Endothelial cell of umbilical vein (primary cell): ENCODE measurements around the gene FMNL3. TPM values are rescaled to one million over a fixed set of nuclear protein-coding genes. Genes with fewer than 3 reads are reported as not detected.

Source experiments
- BruUV-seq: library from RNA; stranded (reverse); fragments of 400-500 nt; replicated peaks from 2 replicates; lab custom pipeline; 2021; lab: Mats Ljungman, UMichigan
- CTCF ChIA-PET: fragments of 300-600, 350-600 bp; sonication (Branson Sonifier 250); formaldehyde crosslinking; loops from one replicate; lab custom pipeline; 2021; ENCODE audit warnings: antibody characterized with exemption, inconsistent platforms; lab: Charles Lee
- POLR2A ChIA-PET: fragments of 300-600, 350-600 bp; sonication (Branson Sonifier 250); formaldehyde crosslinking; loops from one replicate; lab custom pipeline; 2021; ENCODE audit warnings: antibody characterized with exemption, inconsistent platforms; lab: Charles Lee
- DNase-seq: peaks from one replicate; pipeline ENCODE4 v3.0.0-alpha.2; 2011; ENCODE audit warnings: low read depth, low spot score
- FAIRE-seq: peaks from 2 replicates; lab custom pipeline; 2011; peaks lifted over from hg19 to GRCh38; lab: Jason Lieb, UNC
- H2AFZ ChIP-seq: 2 replicates; pipeline ENCODE4 v1.6.0; 2012; ENCODE audit warnings: low read depth, low read length, control low read depth, inconsistent platforms
- H3K27ac ChIP-seq: 2 replicates; pipeline ENCODE4 v1.5.1; 2011; ENCODE audit warnings: low read depth, mild to moderate bottlenecking, control low read depth, low read length, moderate library complexity; ENCODE audit not compliant: insufficient read depth
- H3K27me3 ChIP-seq, 2 experiments: 2 replicates each; pipeline versions ENCODE4 v1.6.0 to v1.6.1; 2011; ENCODE audit warnings: low read length in 2 of 2, mixed read lengths in 1 of 2; ENCODE audit not compliant: control insufficient read depth in 2 of 2, insufficient read depth in 2 of 2
- H3K36me3 ChIP-seq, 2 experiments: 2 replicates in 1 of 2; 3 replicates in 1 of 2; pipeline ENCODE4 v1.5.1; 2011; ENCODE audit warnings: low read length in 2 of 2, mild to moderate bottlenecking in 1 of 2, moderate library complexity in 1 of 2; ENCODE audit not compliant: control insufficient read depth in 2 of 2, insufficient read depth in 2 of 2; ENCODE audit errors: extremely low read depth in 1 of 2
- H3K4me1 ChIP-seq: 3 replicates; pipeline ENCODE4 v1.5.1; 2011; ENCODE audit warnings: mild to moderate bottlenecking, low read length; ENCODE audit not compliant: control insufficient read depth, insufficient read depth; ENCODE audit errors: extremely low read depth
- H3K4me2 ChIP-seq: 2 replicates; pipeline ENCODE4 v1.6.1; 2011; ENCODE audit warnings: low read length, control low read depth, mixed read lengths; ENCODE audit not compliant: insufficient read depth
- H3K4me3 ChIP-seq, 3 experiments: fragments of 200-600 bp in 1 of 3; sonication (generic), shearing (Covaris generic) in 1 of 3; replicated peaks in 1 of 3; 2 replicates each; pipeline ENCODE4 v1.5.1; 2011 to 2016; ENCODE audit warnings: control low read depth in 3 of 3, low read length in 3 of 3, mild to moderate bottlenecking in 2 of 3, inconsistent platforms in 1 of 3, low read depth in 1 of 3, moderate library complexity in 1 of 3; ENCODE audit not compliant: insufficient read depth in 1 of 3
- H3K79me2 ChIP-seq: 2 replicates; pipeline ENCODE4 v1.6.0; 2012; ENCODE audit warnings: low read length, inconsistent platforms; ENCODE audit not compliant: control insufficient read depth, insufficient read depth
- H3K9ac ChIP-seq: replicated peaks from 2 replicates; pipeline ENCODE3; 2011; ENCODE audit warnings: low read length, control low read depth; ENCODE audit not compliant: insufficient read depth; ENCODE audit errors: extremely low read depth
- H3K9me1 ChIP-seq: replicated peaks from 3 replicates; pipeline ENCODE4 v1.6.0; 2011; ENCODE audit warnings: mild to moderate bottlenecking, low read length; ENCODE audit not compliant: control insufficient read depth, insufficient read depth; ENCODE audit errors: extremely low read depth
- H3K9me3 ChIP-seq: replicated peaks from 2 replicates; pipeline ENCODE4 v1.5.1; 2012; ENCODE audit warnings: low read length, inconsistent platforms; ENCODE audit not compliant: control insufficient read depth, insufficient read depth
- H4K20me1 ChIP-seq: replicated peaks from 2 replicates; pipeline ENCODE3; 2011; ENCODE audit warnings: mild to moderate bottlenecking, low read length; ENCODE audit not compliant: control insufficient read depth, insufficient read depth; ENCODE audit errors: extremely low read depth
- EZH2 ChIP-seq: IDR thresholded peaks from 2 replicates; pipeline ENCODE4 v1.6.1; 2012; ENCODE audit warnings: borderline replicate concordance, low read depth, mild to moderate bottlenecking, moderate library complexity, low read length, inconsistent platforms; ENCODE audit not compliant: severe bottlenecking
- FOS ChIP-seq: IDR thresholded peaks from 2 replicates; pipeline ENCODE4 v1.6.1; 2011; ENCODE audit warnings: mild to moderate bottlenecking, low read length, moderate library complexity, borderline replicate concordance; ENCODE audit not compliant: insufficient read depth
- GATA2 ChIP-seq: IDR thresholded peaks from 2 replicates; pipeline ENCODE4 v1.7.0; 2011; ENCODE audit warnings: low read depth, mild to moderate bottlenecking, moderate library complexity, mixed read lengths, low read length; ENCODE audit not compliant: insufficient read length, insufficient read depth
- JUN ChIP-seq: IDR thresholded peaks from 2 replicates; pipeline ENCODE4 v1.6.1; 2011; ENCODE audit warnings: borderline replicate concordance, low read depth; ENCODE audit not compliant: insufficient read length, insufficient read depth
- MYC ChIP-seq: IDR thresholded peaks from one replicate; pipeline ENCODE4 v1.6.1; 2011; ENCODE audit warnings: mild to moderate bottlenecking, low read depth, low read length
- POLR2A ChIP-seq: IDR thresholded peaks from 2 replicates; pipeline ENCODE4 v1.6.1; 2012; ENCODE audit warnings: low read depth, mild to moderate bottlenecking, control low read depth, low read length
- POLR2AphosphoS5 ChIP-seq: IDR thresholded peaks from 2 replicates; pipeline ENCODE4 v1.6.1; 2012; ENCODE audit warnings: low read depth, mild to moderate bottlenecking, control low read depth, low read length, moderate library complexity; ENCODE audit not compliant: insufficient read depth
- dilution Hi-C: fragments of 300-500 bp; cut with MboI; formaldehyde crosslinking; loops from one replicate; pipeline ENCODE4 v1.15.0; 2019; ENCODE audit warnings: low sequenced_read_pairs; ENCODE audit not compliant: extremely low pct_ligation_motif_present
- intact Hi-C: fragments of 100-400 bp; cut with micrococcal nuclease; formaldehyde crosslinking; loops from one replicate; pipeline ENCODE4 v1.10.0; 2022
- polyA plus RNA-seq, 4 experiments: library from polyadenylated mRNA; depleted of rRNA in 3 of 4; stranded (reverse) in 3 of 4; unstranded in 1 of 4; fragments of >200 nt; gene quantifications; 2 replicates each; pipeline versions ENCODE4 v1.2.1 to v1.2.3, GENCODE V29; 2011 to 2012; ENCODE audit warnings: missing spikeins in 1 of 4
- total RNA-seq: library from RNA; stranded (reverse); gene quantifications from 2 replicates; pipeline ENCODE4 v1.2.3, GENCODE V29; 2021
- TF ChIP-seq, protein P1 (sequence below), 2 donors: IDR thresholded peaks; 1 replicate in 1 of 2; 2 replicates in 1 of 2; pipeline ENCODE4 v1.5.1; 2011; ENCODE audit warnings: low read length in 2 of 2, mild to moderate bottlenecking in 2 of 2, moderate library complexity in 2 of 2, control low read depth in 1 of 2, inconsistent platforms in 1 of 2, low read depth in 1 of 2; ENCODE audit not compliant: insufficient read depth in 1 of 2; ENCODE audit errors: extremely low read depth in 1 of 2
- TF ChIP-seq, protein P2 (sequence below): IDR thresholded peaks from 2 replicates; pipeline ENCODE4 v1.6.1; 2011; ENCODE audit not compliant: insufficient read depth, insufficient read length

FMNL3 gene
- total and polyA plus RNA-seq, 2 donors (not counting 3 experiments of a cell fraction or from before 2014, with no cell fraction given), result 35.1 to 93.3 TPM

DNA sequence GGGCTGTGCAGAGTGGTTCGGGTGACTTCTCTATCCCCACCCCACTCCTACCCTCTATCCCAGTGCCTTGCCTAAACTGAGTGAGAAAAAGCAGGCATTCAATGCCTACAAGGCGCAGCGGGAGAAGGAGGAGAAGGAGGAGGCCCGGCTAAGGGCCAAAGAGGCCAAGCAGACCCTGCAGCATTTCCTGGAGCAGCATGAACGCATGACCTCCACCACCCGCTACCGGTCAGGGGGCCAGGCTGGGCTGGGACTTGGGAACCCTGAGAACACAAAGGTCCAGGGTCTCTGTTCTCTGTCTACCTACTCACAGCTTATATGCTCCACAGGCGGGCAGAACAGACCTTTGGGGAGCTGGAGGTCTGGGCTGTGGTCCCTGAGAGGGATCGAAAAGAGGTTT, 72.2 kb downstream of the FMNL3 start:
- no peak overlapping the region for H3K27ac ChIP-seq
- H4K20me1 ChIP-seq, result no peaks in the 10 kb centered on the region
- no peaks in the 10 kb centered on the region for H3K9me1 ChIP-seq
- no peaks in the 10 kb centered on the region for H3K36me3 ChIP-seq
- peaks cover 12% of the 10 kb centered on the region for H3K4me1 ChIP-seq
- ChIA-PET CTCF (interaction anchor here (2.7 to 4.6 kb wide), 6 partner anchors 11 to 82 kb away, joined by 8 to 59 read pairs (median 31); partner anchors contain the start of genes FMNL3 and PRPF40B), POLR2A (no interaction called here)
- H3K4me2 ChIP-seq, result no peak overlapping the region
- intact Hi-C loops, result loop anchor here (5.0 kb wide), 1 partner anchor 192 kb away; the partner anchor contains the start of gene NCKAP5L
- H2AFZ ChIP-seq, result no peak overlapping the region
- no peak for TF ChIP-seq EZH2
- TF ChIP-seq, protein P1, sequence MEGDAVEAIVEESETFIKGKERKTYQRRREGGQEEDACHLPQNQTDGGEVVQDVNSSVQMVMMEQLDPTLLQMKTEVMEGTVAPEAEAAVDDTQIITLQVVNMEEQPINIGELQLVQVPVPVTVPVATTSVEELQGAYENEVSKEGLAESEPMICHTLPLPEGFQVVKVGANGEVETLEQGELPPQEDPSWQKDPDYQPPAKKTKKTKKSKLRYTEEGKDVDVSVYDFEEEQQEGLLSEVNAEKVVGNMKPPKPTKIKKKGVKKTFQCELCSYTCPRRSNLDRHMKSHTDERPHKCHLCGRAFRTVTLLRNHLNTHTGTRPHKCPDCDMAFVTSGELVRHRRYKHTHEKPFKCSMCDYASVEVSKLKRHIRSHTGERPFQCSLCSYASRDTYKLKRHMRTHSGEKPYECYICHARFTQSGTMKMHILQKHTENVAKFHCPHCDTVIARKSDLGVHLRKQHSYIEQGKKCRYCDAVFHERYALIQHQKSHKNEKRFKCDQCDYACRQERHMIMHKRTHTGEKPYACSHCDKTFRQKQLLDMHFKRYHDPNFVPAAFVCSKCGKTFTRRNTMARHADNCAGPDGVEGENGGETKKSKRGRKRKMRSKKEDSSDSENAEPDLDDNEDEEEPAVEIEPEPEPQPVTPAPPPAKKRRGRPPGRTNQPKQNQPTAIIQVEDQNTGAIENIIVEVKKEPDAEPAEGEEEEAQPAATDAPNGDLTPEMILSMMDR (IDR thresholded peaks at IDR 0.05; ENCODE audit: extremely low read depth in 1 of 2, insufficient read depth in 1 of 2, low read depth in 1 of 2, low read length in 2 of 2), result no peak
- TF ChIP-seq POLR2A, result no peak
- TF ChIP-seq FOS, result no peak
- TF ChIP-seq, protein P2, sequence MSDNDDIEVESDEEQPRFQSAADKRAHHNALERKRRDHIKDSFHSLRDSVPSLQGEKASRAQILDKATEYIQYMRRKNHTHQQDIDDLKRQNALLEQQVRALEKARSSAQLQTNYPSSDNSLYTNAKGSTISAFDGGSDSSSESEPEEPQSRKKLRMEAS, result no peak
- TF ChIP-seq MYC, result no peak
- no peak for TF ChIP-seq POLR2AphosphoS5
- no peak for TF ChIP-seq JUN
- no peak for TF ChIP-seq GATA2
- H3K79me2 ChIP-seq, result no peaks in the 10 kb centered on the region
- no peaks in the 10 kb centered on the region for H3K9me3 ChIP-seq
- H3K9ac ChIP-seq, result no peak overlapping the region
- dilution Hi-C loops, result no loop called here
- BruUV-seq, result no TSS peak
- no peaks in the 10 kb centered on the region for H3K27me3 ChIP-seq
- DNase-seq (no peak), FAIRE-seq (no peak)
- H3K4me3 ChIP-seq, result no peak overlapping the region
